ENCODE results near the gene NES. TPM values are rescaled to one million over a fixed set of nuclear protein-coding genes. Genes with fewer than 3 reads are reported as not detected.

NES gene
- total RNA-seq, 1 donor from 2014 or later: 56.8 TPM

DNA sequence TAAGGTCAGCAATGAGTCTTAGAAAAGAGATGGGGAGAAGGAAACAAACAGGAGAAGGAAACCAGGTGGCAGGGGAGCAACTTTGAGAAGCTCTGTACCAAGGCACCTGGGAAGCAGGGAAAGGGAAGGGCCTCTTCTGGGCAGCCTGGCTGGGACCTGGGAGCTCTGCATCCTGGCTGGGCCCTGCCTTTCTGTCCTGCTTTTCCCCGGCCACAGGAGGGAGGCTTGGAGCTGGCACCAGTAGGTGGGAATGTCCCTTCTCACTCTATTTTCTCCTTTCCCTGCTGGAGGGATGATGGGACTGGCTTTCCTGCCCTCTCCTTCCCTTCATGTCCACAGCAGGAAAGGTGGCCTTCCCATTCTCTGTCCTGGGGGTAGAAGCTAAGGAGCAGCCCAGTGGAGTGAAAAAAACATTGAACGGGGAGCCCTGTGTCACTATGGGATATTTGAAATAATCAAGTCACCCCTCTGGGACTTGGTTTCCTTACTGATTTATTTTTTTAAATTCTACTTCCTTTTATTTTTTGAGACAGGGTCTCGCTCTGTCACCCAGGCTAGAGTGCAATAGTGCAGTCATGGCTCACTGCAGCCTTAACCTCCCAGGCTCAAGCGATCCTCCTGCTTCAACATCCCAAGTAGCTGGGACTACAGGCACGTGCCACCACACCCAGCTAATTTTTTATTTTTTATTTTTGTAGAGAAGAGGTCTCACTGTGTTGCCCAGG, 5.1 kb upstream of the NES start:
- Mint-ChIP-seq H3K4me3 (no peak overlapping the region), H3K27ac (no peak overlapping the region), H3K4me1 (peaks cover 9% of the 10 kb centered on the region), H3K9me3 (no peaks in the 10 kb centered on the region), H3K36me3 (no peaks in the 10 kb centered on the region), H3K27me3 (ENCODE audit: low read depth) (peaks cover 24% of the 10 kb centered on the region)
- no peak for TF ChIP-seq CTCF (IDR thresholded peaks at IDR 0.05; ENCODE audit: unreplicated experiment)
- no peak for DNase-seq (ENCODE audit: low spot score in 2 of 2, unreplicated experiment in 2 of 2)

- no peak overlapping the region for H3K4me3 Mint-ChIP-seq
- no peak for TF ChIP-seq CTCF (IDR thresholded peaks at IDR 0.05; ENCODE audit: unreplicated experiment)
- no peak for DNase-seq (ENCODE audit: low spot score in 2 of 2, unreplicated experiment in 2 of 2)
- peaks cover 26% of the 10 kb centered on the region for H3K27me3 Mint-ChIP-seq (ENCODE audit: low read depth)
- H3K9me3 Mint-ChIP-seq: no peaks in the 10 kb centered on the region
- no peak overlapping the region for H3K27ac Mint-ChIP-seq
- no peaks in the 10 kb centered on the region for H3K36me3 Mint-ChIP-seq
- H3K4me1 Mint-ChIP-seq: peaks cover 12% of the 10 kb centered on the region
Observed at GRCh38 chr1:156681196-156681960, 4.2 kb upstream of the NES start.

GRCh38 chr1:156680056-156680455, 2.8 kb upstream of the NES start:
- Mint-ChIP-seq H3K36me3 (no peaks in the 10 kb centered on the region), H3K4me1 (peaks cover 24% of the 10 kb centered on the region), H3K27ac (no peak overlapping the region), H3K4me3 (no peak overlapping the region), H3K9me3 (no peaks in the 10 kb centered on the region), H3K27me3 (ENCODE audit: low read depth) (peaks cover 26% of the 10 kb centered on the region)
- DNase-seq (ENCODE audit: low spot score in 2 of 2, unreplicated experiment in 2 of 2): no peak
- TF ChIP-seq CTCF (IDR thresholded peaks at IDR 0.05; ENCODE audit: unreplicated experiment): no peak

DNA sequence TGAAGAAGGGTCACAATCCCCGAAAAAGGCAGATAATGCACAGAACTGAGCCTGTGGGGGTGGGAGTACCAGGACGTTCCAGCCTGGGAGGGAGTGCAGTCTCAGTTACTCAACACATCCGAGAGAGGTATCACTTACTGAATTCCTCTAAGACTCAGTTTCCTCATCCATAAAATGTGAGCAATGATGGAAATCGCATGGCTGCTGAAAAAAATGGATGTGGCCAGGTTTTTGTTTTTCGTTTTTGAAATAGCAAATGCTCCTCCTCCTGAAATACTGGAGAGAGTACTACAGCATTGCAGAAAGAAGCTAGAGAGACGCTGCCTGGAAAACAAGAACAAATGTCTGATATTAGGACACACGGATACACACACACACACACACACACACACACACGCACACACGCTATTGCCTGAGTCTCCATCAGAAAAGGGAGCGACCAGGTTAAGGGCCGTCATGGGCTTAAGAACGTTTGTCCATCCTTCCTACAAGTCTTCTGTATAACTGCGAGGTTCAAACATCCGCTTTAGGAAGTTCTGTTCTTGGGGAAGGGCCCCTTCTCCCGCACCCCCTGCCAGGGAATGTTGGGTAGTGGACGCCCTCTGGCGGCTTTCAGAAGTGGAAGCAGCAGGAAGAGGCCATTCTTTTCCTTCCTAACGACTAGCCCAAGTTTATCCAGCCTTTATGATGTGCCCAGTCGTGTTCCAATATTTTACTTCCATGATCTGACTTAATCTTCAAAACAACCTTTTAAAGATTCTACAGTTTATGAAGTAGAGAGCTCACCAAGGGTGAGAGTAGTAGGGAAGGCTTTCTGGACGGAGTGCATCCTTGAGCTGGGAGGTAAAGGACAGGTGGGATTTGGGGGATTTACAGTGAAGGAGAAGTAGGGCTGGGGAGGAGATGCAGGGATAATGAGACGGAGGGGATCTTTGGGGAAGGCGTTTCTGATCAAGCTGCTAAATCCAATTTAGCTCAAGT, 699 bp upstream of the NES start:
- peaks cover 7% of the 10 kb centered on the region for H3K36me3 Mint-ChIP-seq

More for the DNA sequence above, 699 bp upstream of the NES start:
- TF ChIP-seq CTCF (IDR thresholded peaks at IDR 0.05; ENCODE audit: unreplicated experiment): peak; percentile 61
- DNase-seq (ENCODE audit: low spot score in 2 of 2, unreplicated experiment in 2 of 2): peak in 1 of 2 experiments; percentile 69
- Mint-ChIP-seq H3K9me3 (no peaks in the 10 kb centered on the region), H3K27ac (peak overlapping the region; percentile 79), H3K4me1 (peaks cover 38% of the 10 kb centered on the region), H3K4me3 (peak overlapping the region; percentile 75), H3K27me3 (ENCODE audit: low read depth) (peaks cover 26% of the 10 kb centered on the region)

Measured in mesothelial cell of epicardium (in vitro differentiated cells).